ENCODE measurements around the gene RHOBTB3.
"Not testable (repeated sequence)": the region's sequence is repeated elsewhere in the genome, so short reads cannot be mapped to it uniquely, and the experiment has no call there.

RHOBTB3 gene, protein sequence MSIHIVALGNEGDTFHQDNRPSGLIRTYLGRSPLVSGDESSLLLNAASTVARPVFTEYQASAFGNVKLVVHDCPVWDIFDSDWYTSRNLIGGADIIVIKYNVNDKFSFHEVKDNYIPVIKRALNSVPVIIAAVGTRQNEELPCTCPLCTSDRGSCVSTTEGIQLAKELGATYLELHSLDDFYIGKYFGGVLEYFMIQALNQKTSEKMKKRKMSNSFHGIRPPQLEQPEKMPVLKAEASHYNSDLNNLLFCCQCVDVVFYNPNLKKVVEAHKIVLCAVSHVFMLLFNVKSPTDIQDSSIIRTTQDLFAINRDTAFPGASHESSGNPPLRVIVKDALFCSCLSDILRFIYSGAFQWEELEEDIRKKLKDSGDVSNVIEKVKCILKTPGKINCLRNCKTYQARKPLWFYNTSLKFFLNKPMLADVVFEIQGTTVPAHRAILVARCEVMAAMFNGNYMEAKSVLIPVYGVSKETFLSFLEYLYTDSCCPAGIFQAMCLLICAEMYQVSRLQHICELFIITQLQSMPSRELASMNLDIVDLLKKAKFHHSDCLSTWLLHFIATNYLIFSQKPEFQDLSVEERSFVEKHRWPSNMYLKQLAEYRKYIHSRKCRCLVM

DNA sequence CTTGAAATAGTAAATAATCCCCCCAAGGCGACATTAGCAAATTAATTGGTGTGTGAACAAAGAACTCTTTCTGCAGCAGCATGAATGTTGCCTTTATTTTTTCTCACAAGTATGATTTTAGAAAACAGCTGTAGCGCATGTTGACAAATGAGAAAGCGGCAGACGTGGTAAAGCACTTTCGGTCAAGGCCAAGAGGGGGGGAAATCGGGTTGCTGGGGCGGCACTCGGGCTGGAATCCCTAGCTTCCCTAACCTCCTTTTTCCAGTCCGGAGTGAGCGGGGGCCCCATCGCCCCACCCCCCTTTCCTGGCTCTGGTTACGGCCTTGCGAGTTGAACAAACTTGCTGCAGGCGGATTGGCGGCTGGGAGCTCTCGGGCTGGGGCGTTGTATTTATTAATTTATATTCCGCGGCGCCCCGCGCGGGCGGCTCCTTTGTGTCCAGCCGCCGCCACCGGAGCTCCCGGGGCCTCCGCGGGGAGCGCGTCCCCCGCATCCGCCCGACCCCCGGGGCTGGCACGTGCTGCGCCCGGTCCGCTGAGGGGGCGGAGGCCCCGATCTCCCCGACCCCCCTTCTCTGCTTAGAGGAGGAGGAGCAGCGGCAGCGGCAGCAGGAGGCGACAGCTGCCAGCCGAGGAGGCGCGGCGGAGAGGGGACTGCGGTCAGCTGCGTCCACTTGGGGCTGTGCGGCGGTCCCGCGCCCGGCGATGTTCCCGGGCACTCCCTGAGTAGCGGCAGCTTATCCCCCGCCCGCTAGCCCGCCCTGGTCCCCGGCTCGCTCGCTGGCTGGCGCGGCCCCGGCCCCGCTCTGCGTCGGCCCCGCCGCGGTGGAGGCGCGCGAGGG lies at the start of gene RHOBTB3:
Gene RHOBTB3, plus strand, starts transcription at position 607 of the 841 bp plus-strand sequence. CDS start 347 bp downstream, outside the sequence.
- peak; percentile 96 for DNase-seq

DNA sequence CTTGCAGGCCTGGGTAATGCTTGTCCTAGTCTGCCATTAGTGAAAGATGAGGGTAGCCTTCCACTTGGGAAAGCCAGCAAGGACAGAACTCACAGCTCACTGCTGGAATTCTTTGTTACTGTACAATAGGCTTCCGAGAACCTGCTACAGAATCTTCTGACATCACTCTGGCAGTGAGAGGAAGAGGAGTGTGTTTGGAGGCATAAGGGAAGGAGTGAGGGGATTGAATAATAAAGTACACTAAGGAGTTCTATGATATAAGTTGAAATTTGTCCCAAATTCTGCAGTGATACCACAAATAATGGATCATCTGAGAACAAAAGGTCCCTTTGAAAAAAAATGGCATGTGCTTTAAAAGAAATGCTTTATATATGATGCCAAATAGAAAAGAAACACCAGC lies 48.2 kb upstream of the RHOBTB3 start, which contains the start of gene SPATA9:
Gene SPATA9, minus strand, starts transcription at position 101 of the 400 bp plus-strand sequence. CDS start 137 bp downstream, outside the sequence.
- DNase-seq = no peak

DNA sequence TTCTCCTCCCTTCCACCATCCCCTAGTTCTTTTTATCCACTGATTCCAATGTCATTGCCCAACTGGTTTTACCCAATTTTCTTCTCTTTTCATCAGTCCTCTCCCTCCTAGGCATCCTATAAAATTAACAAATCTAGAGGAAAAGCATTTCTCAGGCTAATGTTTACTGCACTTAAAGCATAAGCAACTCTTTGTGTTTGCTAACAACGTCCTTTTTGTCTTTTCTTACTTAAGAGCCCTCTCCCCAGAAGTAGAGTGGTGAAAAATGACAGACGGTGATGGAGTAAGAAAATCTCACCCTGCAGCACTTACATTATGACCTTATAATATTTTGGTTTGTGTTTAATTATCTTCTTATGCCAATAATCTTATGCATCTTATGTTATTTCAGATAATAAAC lies 46.8 kb upstream of the RHOBTB3 start:
- DNase-seq = no peak

DNA sequence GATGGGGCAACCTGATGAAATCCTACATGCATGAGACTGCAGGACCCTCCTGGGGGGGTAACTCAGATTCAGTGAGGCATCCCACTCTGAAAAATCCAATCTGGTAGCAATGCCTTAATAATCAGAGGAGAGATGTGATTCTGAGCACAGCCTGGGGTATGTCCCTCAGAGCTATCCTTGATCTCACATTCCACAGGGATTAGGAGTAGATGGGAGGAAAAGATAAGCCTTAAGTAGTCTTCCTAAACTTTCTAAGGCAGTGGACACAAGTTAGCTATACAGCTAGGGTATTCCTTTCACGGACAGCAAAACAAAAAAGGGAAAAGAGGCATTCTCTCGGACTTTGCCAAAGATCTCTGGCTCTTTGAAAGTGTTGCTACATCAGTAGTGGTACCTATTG lies 44.5 kb upstream of the RHOBTB3 start:
- DNase-seq = no peak

DNA sequence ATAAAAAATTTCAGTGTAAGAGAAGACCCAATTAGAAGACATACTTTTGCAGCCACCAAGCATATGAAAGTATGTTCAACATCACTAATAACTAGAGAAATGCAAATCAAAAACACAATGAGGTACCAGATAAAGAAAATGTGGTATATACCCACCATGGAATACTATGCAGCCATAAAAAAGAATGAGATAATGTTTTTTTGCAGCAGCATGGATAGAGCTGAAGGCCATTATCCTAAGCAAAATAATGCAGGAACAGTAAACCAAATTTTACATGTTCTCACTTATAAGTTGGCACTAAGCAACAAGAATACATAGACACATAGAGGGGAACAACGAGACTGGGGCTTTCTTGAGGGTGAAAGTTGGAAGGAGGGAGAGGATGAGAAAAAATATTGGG lies 41.5 kb upstream of the RHOBTB3 start:
- no peak for DNase-seq

DNA sequence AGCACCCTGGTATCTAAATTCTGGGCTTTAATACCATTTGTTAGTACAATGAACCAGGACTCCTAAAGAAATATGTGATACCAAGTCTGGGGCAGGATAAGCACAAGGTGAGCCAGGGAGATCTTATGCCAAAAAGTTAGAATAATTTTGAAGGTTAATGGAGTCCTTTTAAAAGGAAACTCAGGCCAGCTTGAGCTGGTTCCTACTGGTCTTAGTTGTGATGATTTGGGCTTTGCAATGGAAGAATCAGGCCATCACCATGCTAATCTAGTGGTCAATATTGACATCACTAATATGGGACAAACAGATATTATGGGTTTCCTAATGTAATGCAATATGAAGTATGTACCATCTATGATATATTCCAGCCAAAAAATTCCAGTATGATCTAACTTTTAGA lies 40.8 kb upstream of the RHOBTB3 start:
- DNase-seq = no peak

DNA sequence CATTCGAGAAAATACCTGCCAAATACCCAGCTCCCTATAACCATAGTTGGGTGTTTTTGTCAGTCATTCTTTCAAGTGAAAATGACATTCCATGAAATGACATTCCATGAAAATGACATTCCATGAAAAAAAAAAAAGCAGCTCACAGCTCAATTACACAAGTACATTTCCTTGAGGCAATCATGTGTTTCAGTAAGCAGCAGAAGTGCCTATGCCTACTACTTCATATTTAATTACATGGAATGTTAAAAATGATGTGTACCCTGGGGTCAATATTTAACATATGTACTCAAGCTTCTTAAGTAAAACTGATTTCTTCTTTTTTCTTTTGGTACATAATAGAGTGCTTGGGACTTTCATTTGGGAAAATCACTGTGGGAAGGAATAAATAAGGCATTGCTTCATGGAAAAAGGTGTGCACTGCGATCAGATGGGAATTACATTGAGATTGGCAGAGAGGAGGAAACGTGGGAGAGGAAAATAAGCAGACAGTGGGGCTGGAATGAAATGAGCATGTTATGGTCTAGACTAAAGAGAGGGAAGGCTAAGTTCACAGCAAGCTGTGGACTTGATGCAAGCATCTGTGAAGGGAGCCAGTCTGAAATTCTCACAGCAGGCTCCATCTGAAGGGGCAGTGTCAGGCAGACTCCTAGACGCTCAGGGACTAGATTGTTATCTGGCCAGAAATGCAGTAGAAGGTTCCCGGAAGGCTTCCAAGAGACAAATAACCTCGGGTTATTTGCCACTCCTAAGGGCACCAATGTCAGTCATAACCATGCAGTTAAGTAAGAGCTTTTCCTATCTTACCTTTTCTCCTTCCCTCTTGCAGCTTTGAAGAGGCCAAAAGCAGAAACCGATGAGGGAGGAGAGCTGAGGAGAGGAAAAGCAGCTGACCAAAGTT lies 33.1 kb upstream of the RHOBTB3 start:
- no peak for DNase-seq

DNA sequence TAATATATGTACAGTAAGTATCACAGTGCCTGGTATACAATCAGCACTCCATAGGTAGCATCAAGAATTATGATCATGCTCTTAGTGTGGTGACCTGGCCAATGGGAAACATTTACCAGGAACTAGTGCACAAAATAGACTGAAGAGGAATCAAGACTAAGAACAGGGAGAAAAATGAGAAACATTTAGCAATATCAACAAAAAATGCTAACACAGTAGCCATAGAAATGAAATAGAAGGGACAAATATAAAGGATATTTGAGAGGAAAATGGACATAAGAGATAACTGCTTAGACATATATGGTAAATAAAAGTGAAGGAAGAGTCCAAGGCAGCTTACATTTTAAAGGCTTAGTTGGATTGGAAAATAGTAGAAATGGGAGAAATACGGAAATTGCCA lies 31.8 kb upstream of the RHOBTB3 start:
- DNase-seq = no peak

DNA sequence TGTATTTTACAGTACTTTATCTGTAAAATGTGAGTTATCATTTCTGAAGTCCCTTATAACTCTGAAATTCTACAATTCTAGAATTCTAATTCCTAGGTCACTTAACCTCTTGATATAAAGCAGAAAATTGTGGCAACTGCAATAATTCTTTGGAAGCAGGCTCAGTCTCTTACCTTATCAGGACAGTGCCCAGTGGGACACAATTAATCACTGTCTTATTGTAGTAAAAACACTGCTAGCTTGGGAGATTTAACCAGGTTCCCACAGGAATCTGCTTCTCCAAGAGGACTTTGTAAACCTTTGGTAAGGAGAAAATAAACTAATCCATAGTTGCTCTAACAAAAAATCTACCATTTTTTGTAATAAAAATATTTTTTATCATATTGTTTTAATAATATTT lies 30.1 kb upstream of the RHOBTB3 start:
- no peak for DNase-seq

DNA sequence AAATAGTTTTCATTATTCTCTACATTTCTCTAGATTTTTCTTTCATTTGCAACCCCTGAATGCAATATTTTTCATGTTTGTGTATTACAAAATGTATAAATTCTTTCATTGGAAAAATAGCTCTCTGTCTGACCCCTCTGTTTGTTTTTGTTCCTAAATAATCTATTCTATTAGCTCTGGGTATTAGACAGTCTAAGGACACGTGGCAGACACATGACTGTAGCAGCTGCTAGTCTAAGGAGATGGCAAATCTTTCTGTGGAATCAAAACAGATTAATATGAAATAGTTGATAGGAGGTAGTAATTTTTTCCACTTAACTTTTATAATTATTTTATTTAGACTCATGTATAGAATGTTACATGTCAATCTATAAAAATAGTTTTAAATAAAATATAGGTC lies 27.0 kb upstream of the RHOBTB3 start:
- DNase-seq = no peak

DNA sequence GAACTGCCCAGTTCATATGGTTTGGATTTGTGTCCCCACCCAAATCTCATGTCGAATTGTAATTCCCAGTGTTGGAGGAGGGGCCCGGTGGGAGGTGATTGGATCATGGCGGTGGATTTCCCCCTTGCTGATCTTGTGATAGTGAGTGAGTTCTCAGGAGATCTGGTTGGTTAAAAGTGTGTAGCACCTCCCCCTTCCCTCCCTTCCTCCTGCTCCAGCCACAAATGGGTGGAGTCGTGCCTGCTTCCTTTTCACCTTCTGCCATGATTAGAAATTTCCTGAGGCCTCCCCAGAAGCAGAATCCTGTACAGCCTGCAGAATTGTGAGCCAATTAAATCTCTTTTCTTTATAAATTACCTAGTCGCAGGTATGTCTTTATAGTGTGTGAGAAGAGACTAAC lies 24.9 kb upstream of the RHOBTB3 start:
- DNase-seq = not testable (repeated sequence)

DNA sequence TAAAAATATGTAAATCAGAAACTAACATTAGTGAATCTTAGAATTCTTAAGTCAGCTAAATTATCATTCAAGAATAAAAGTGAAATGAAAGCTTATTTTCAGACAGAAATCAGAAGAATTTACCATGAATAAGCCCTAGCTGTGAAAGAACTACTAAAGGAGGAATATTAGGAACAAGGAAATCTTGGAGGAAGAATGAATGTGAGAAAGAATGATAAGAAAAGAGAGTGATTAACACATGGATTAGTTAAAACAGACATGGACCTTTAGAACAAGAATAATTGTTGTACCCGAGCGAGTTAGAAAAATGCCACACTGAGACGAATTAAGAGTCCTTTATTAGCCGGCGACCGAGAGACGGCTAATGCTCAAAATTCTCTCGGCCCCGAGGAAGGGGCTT lies 24.1 kb upstream of the RHOBTB3 start:
- no peak for DNase-seq

DNA sequence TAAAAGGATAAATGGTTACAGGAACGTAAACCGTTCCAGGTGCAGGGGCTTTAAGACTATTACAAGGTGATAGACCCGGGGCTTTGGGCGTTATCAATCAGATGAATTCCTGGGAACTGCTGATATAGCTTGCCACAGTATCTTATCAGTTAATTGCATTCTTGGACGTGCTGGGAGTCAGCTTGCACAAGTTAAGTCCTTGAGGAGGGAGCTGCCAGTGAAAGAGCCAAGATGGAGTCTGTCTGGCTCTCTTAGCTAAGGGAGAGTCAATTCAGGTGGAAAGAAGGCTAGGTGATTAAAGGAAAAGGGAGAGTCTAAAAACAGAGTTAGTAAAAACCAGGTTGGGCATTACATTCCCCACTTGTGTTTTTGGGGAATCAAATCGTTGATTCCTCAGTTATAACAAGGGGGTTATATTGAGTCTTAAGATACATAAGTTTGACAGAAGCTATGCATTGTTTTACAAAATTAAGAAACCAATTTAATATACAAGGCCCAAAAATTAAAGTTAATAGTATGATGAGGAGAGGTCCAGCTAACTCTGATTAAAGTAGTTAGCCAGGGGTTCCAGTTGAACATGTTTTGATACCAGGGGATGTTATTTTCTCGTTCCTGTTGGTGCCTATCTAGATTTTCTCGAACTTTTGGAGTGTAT lies 23.5 kb upstream of the RHOBTB3 start:
- not testable (repeated sequence) for DNase-seq

DNA sequence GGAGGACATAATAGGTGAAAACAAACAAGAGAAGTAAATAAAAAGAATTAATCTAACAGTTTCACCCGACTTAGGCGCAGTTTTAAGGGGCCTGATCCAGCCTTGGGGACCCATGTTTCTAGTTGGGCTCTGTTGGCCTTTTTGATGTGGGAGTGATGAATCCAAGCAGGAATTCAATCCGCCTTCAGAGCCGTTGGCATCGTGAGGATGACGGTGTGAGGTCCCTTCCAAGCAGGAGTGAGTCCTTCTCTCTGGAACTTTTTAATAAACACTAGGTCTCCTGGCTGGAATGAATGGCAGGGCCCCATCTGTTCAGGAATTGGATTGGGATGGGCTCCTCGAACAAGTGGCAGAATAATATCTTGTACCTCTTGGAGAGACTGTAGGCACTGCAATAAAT lies 22.3 kb upstream of the RHOBTB3 start:
- no peak for DNase-seq

DNA sequence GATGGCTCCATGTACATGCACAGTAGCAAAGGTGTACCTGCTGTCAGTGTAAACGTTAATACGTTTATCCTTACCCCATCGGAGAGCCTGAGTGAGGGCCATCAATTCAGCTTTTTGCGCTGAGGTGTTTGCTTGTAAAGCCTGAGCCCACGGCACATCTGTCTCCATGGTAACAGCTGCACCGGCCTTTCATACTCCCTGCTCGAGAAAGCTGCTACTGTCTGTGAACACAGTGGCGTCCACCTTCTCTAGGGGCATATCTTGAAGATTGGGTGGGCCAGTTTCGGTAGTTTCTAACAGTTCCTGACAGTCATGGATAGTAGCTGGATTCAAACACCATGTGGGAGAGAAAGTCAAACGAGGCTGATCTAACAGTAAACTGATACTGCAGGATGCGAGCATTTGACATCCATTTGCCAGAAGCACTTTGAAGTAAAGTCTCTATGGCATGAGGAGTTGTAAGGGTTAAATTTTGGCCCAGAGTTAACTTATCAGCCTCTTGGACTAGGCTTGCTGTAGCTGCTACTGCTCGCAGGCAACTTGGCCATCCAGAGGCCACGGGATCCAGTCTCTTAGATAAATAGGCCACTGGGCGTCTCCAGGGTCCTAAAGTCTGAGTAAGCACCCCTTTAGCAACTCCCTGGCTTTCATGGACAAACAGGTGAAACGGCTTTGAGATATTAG lies 21.0 kb upstream of the RHOBTB3 start:
- DNase-seq = peak; percentile 6

DNA sequence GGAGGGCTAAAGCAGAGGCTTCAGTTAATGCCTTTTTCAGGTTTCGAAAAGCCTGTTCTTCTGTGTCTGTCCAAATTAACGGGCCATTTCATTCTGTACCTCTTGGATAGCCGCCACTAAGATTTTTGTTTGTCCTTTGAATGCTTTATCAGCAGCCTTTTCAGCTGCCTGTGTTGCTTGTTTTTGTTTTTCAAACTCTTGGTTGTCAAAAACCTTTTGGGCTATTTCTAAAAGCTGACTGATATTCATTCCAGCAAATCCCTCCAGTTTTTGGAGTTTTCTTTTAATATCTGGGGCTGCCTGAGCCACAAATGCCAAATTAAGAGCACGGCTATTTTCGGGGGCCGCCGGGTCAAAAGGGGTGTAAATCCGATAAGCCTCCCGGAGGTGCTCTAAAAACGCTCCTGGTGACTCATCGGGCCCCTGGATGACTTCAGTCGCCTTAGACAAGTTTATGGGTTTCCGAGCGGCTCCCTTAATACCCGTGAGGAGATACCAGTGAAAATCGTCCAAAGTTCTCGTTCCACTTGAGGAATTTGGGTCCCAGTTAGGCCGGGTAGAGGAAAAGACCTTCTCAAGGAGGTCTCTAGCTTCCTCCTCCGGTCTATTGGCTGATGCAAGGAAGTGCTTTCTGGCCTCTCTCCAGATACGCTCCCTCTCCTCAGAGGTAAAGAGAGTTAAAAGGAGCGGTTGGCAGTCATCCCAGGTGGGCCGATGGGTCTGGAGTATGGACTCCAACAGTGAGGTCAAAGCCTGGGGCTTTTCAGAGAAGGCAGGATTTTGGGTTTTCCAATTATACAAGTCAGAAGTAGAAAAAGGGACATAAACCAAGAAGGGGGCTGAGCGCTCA lies 20.3 kb upstream of the RHOBTB3 start:
- DNase-seq = not testable (repeated sequence)

DNA sequence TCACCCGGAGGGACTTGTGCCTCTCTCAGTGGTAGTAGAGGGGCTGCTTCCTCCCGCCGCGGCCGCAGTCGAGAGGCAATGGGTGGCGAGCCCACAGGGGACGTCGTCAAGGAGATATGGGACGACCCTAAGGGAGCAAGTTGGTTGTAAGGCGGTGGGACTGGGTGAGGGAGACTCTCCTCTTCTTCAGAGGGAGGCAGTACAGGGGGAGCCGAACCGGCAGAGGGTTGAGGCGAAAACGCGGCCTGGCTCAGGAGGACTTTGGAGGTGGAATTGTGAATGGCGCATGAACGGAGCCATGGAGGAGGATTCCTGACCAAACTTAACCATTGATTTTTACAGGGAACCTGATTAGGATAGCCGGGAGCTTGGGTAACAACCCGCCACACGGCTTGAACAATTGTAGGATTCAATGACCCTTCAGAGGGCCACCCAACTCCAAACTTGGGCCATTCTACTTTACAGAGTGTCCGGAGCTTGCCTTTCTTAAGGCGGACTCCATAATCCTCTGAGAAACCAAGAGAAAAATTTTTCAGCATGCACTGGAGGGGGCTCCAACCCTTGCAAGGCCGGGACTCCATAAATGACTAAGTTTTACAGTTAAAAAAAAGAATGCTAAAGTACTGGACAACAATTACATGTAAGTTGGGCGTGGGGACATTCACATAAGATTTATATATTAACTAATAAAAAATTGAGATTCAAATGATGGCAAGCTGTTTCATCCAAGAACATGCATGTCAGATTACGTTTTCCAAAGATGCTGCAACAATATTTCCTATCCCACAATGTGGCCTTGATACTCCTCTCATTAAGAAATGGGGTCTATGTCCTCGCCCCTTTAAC lies 19.4 kb upstream of the RHOBTB3 start:
- no peak for DNase-seq

DNA sequence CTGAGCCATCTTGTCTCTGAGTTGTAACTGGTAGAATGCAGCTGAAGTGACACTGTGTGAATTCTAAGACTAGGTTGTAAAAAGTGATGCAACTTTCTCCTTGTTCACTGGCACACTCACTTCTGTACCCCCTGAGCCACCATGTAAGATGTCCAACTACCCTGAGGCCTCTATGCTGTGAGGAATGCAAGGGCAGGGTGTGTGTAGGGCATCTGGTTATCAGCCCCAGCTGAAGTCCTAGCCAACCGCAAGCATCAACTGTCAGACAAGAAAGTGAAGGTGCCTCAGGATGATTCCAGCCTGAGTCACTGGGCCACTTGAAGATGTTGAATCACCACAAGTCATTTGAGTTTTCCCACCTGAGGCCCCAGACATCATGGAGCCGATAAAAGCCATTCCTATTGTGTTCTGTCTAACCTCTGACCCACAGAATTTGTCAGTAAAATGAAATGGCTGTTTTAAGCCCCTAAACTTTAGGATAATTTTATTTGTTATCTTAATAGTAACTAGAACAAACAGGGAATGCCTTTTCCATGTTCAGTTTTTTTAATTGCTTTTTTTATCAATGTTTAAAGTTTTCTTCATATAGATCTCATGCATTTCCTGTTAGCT lies 18.7 kb upstream of the RHOBTB3 start:
- peak; percentile 72 for DNase-seq

DNA sequence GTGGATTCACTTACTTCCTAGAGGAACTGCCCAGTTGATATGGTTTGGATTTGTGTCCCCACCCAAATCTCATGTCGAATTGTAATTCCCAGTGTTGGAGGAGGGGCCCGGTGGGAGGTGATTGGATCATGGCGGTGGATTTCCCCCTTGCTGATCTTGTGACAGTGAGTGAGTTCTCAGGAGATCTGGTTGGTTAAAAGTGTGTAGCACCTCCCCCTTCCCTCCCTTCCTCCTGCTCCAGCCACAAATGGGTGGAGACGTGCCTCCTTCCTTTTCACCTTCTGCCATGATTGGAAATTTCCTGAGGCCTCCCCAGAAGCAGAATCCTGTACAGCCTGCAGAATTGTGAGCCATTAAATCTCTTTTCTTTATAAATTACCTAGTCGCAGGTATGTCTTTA lies 17.9 kb upstream of the RHOBTB3 start:
- not testable (repeated sequence) for DNase-seq

Measured in DMS53 (cell line).